HG02840 (cell line): ENCODE results near the gene CREB3L1.

ENCODE experiments used
- ATAC-seq: cut with Tn5 transposase; IDR thresholded peaks from one replicate; pipeline ENCODE4 v1.9.1; 2021; ENCODE audit warnings: mild to moderate bottlenecking, moderate library complexity, moderate number of reproducible peaks; ENCODE audit not compliant: unreplicated experiment, low FRiP score

The CREB3L1 gene

GRCh38 chr11:46277622-46278386 is at the start of gene CREB3L1:
Gene CREB3L1 (plus strand): TSS chr11:46277662. CDS start chr11:46278112, 450 bp downstream.
- no peak for ATAC-seq

GRCh38 chr11:46229230-46229629 is 48.2 kb upstream of the CREB3L1 start:
- no peak for ATAC-seq

GRCh38 chr11:46234311-46234710 is 43.2 kb upstream of the CREB3L1 start:
- no peak for ATAC-seq

- no peak for ATAC-seq
Observed at GRCh38 chr11:46235777-46236688, 41.4 kb upstream of the CREB3L1 start.

- ATAC-seq, result no peak
Observed at GRCh38 chr11:46236918-46237247, 40.6 kb upstream of the CREB3L1 start.

GRCh38 chr11:46237248-46238077 is 40.0 kb upstream of the CREB3L1 start:
- ATAC-seq, result no peak

- no peak for ATAC-seq
Observed at GRCh38 chr11:46238078-46238966, 39.1 kb upstream of the CREB3L1 start.

- ATAC-seq, result no peak
Observed at GRCh38 chr11:46238967-46239800, 38.3 kb upstream of the CREB3L1 start.

- no peak for ATAC-seq
Observed at GRCh38 chr11:46239801-46240061, 37.7 kb upstream of the CREB3L1 start.

GRCh38 chr11:46240371-46240770 is 37.1 kb upstream of the CREB3L1 start:
- ATAC-seq, result no peak

GRCh38 chr11:46240861-46241260 is 36.6 kb upstream of the CREB3L1 start:
- no peak for ATAC-seq

- ATAC-seq, result no peak
Observed at GRCh38 chr11:46242041-46242951, 35.2 kb upstream of the CREB3L1 start.

GRCh38 chr11:46242952-46243795 is 34.3 kb upstream of the CREB3L1 start:
- ATAC-seq, result peak; percentile 62

GRCh38 chr11:46243796-46244109 is 33.7 kb upstream of the CREB3L1 start:
- no peak for ATAC-seq

- no peak for ATAC-seq
Observed at GRCh38 chr11:46246521-46246920, 30.9 kb upstream of the CREB3L1 start.

- no peak for ATAC-seq
Observed at GRCh38 chr11:46247090-46247489, 30.4 kb upstream of the CREB3L1 start.

- ATAC-seq, result no peak
Observed at GRCh38 chr11:46247659-46248058, 29.8 kb upstream of the CREB3L1 start.
